ENCODE data around the gene TEDC1.
"Not testable (repeated sequence)": the region's sequence is repeated elsewhere in the genome, so short reads cannot be mapped to it uniquely, and the experiment has no call there.

The TEDC1 gene

GRCh38 chr14:105537580-105538474 lies 46.8 kb downstream of the TEDC1 start:
- DNase-seq (ENCODE audit: low read depth in 2 of 2), result no peak

GRCh38 chr14:105538481-105539049 lies 47.5 kb downstream of the TEDC1 start:
- no peak for DNase-seq (ENCODE audit: low read depth in 2 of 2)

- DNase-seq (ENCODE audit: low read depth in 2 of 2), result no peak
Measured at GRCh38 chr14:105540811-105541210, 49.8 kb downstream of the TEDC1 start.

- no peak for DNase-seq (ENCODE audit: low read depth in 2 of 2)
Measured at GRCh38 chr14:105541218-105541875, 50.3 kb downstream of the TEDC1 start.

- not testable (repeated sequence) for DNase-seq (ENCODE audit: low read depth in 2 of 2)
Measured at GRCh38 chr14:105545676-105546075, 54.6 kb downstream of the TEDC1 start.

GRCh38 chr14:105546410-105546809 lies 55.4 kb downstream of the TEDC1 start:
- DNase-seq (ENCODE audit: low read depth in 2 of 2), result not testable (repeated sequence)

GRCh38 chr14:105547072-105547471 lies 56.0 kb downstream of the TEDC1 start:
- not testable (repeated sequence) for DNase-seq (ENCODE audit: low read depth in 2 of 2)

- DNase-seq (ENCODE audit: low read depth in 2 of 2), result no peak
Measured at GRCh38 chr14:105547741-105548169, 56.7 kb downstream of the TEDC1 start.
